Adrenal gland (tissue), 5 donors: ENCODE data around the gene PLCG2.

Experiments
- POLR2A ChIP-seq, 2 donors: fragments of 450-650 bp; IDR thresholded peaks; one replicate each; pipeline ENCODE4 v1.6.1; 2017; ENCODE audit warnings: antibody characterized with exemption in 2 of 2, mild to moderate bottlenecking in 2 of 2, moderate library complexity in 1 of 2
- TF ChIP-seq, protein P1 (sequence below), 6 experiments: fragments of 450-650 bp in 4 of 6; fragments of 200-600 bp in 2 of 6; sonication (generic) in 1 of 6; IDR thresholded peaks; 1 replicate in 5 of 6; 2 replicates in 1 of 6; pipeline versions ENCODE4 v1.5.1 to v1.8.0; 2016 to 2021; ENCODE audit warnings: antibody characterized with exemption in 6 of 6, mild to moderate bottlenecking in 2 of 6, moderate library complexity in 1 of 6
- donor health status: DM: no; HTN: no; CAD: no.

DNA sequence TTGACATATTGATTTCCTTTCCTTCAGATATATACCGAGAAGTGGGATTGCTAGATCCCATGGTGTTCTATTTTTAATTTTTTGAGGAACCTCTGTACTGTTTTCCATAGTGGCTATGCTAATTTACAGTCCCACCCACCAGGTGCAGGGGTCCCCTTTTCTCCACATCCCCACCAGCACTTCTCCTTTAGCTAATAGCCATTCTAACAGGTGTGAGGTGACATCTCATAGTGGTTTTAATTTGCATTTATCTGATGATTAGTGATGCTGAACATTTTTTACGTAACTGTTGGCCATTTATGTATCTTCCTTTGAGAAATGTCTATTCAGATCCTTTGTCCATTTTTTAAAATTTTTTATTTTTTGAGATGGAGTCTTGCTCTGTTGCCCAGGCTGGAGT lies 138.3 kb downstream of the PLCG2 start:
- TF ChIP-seq POLR2A (IDR thresholded peaks at IDR 0.05): no peak
- TF ChIP-seq, protein P1, sequence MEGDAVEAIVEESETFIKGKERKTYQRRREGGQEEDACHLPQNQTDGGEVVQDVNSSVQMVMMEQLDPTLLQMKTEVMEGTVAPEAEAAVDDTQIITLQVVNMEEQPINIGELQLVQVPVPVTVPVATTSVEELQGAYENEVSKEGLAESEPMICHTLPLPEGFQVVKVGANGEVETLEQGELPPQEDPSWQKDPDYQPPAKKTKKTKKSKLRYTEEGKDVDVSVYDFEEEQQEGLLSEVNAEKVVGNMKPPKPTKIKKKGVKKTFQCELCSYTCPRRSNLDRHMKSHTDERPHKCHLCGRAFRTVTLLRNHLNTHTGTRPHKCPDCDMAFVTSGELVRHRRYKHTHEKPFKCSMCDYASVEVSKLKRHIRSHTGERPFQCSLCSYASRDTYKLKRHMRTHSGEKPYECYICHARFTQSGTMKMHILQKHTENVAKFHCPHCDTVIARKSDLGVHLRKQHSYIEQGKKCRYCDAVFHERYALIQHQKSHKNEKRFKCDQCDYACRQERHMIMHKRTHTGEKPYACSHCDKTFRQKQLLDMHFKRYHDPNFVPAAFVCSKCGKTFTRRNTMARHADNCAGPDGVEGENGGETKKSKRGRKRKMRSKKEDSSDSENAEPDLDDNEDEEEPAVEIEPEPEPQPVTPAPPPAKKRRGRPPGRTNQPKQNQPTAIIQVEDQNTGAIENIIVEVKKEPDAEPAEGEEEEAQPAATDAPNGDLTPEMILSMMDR (IDR thresholded peaks at IDR 0.05): no peak
